Parathyroid adenoma (tissue), 2 donors: ENCODE results near the gene KIF26B.

Experiments
- H2AFZ ChIP-seq: fragments of 300-600 bp; sonication (generic); one replicate; pipeline ENCODE4 v1.7.0; 2017; ENCODE audit warnings: antibody characterized with exemption, mild to moderate bottlenecking
- H3K27ac ChIP-seq: fragments of 300-600 bp; sonication (generic); one replicate; pipeline ENCODE4 v1.7.0; 2017
- H3K27me3 ChIP-seq: fragments of 300-600 bp; sonication (generic); one replicate; pipeline ENCODE4 v1.7.0; 2017; ENCODE audit warnings: low read length; ENCODE audit not compliant: control insufficient read depth, insufficient read depth
- H3K36me3 ChIP-seq: fragments of 300-600 bp; sonication (generic); one replicate; pipeline ENCODE4 v1.7.0; 2017; ENCODE audit warnings: low read length; ENCODE audit not compliant: control insufficient read depth, insufficient read depth
- H3K4me1 ChIP-seq: fragments of 300-600 bp; sonication (generic); one replicate; pipeline ENCODE4 v1.7.0; 2017; ENCODE audit warnings: control low read depth
- H3K4me2 ChIP-seq: fragments of 300-600 bp; sonication (generic); one replicate; pipeline ENCODE4 v1.7.0; 2017; ENCODE audit warnings: low read length
- H3K4me3 ChIP-seq: fragments of 300-600 bp; sonication (generic); one replicate; pipeline ENCODE4 v1.7.0; 2017; ENCODE audit warnings: low read depth, low read length
- H3K79me2 ChIP-seq: fragments of 300-600 bp; sonication (generic); one replicate; pipeline ENCODE4 v1.7.0; 2017; ENCODE audit warnings: control low read depth
- H3K9ac ChIP-seq: fragments of 300-600 bp; sonication (generic); one replicate; pipeline ENCODE4 v1.7.0; 2017; ENCODE audit warnings: mild to moderate bottlenecking
- H3K9me3 ChIP-seq: fragments of 300-600 bp; sonication (generic); one replicate; pipeline ENCODE4 v1.7.0; 2017; ENCODE audit warnings: low read length; ENCODE audit not compliant: control insufficient read depth
- CTCF ChIP-seq: fragments of 300-600 bp; sonication (generic); IDR thresholded peaks from one replicate; pipeline ENCODE4 v1.7.0; 2017; ENCODE audit warnings: antibody characterized with exemption, mild to moderate bottlenecking
- donor health status: primary hyperparathyroidism.

The KIF26B gene

GRCh38 chr1:245700631-245701030 lies 545.8 kb downstream of the KIF26B start:
- Histone ChIP-seq H3K9me3 (no peaks in the 10 kb centered on the region), H3K79me2 (no peaks in the 10 kb centered on the region), H2AFZ (no peak overlapping the region), H3K27ac (no peak overlapping the region), H3K36me3 (no peaks in the 10 kb centered on the region), H3K4me1 (no peaks in the 10 kb centered on the region), H3K27me3 (no peaks in the 10 kb centered on the region), H3K4me3 (no peak overlapping the region), H3K4me2 (no peak overlapping the region), H3K9ac (no peak overlapping the region)
- TF ChIP-seq CTCF: no peak

GRCh38 chr1:245701631-245702030 lies 546.8 kb downstream of the KIF26B start:
- H3K4me2 ChIP-seq: no peak overlapping the region
- no peak overlapping the region for H3K4me3 ChIP-seq
- no peaks in the 10 kb centered on the region for H3K36me3 ChIP-seq
- H3K4me1 ChIP-seq: no peaks in the 10 kb centered on the region
- H3K27me3 ChIP-seq: no peaks in the 10 kb centered on the region
- H3K9me3 ChIP-seq: no peaks in the 10 kb centered on the region
- no peaks in the 10 kb centered on the region for H3K79me2 ChIP-seq
- H3K9ac ChIP-seq: no peak overlapping the region
- no peak for TF ChIP-seq CTCF
- H2AFZ ChIP-seq: no peak overlapping the region
- no peak overlapping the region for H3K27ac ChIP-seq

GRCh38 chr1:245702346-245702745 lies 547.6 kb downstream of the KIF26B start:
- no peak for TF ChIP-seq CTCF
- Histone ChIP-seq H3K4me1 (no peaks in the 10 kb centered on the region), H2AFZ (no peak overlapping the region), H3K9ac (no peak overlapping the region), H3K9me3 (no peaks in the 10 kb centered on the region), H3K4me2 (no peak overlapping the region), H3K27ac (no peak overlapping the region), H3K36me3 (no peaks in the 10 kb centered on the region), H3K79me2 (no peaks in the 10 kb centered on the region), H3K4me3 (no peak overlapping the region), H3K27me3 (no peaks in the 10 kb centered on the region)

GRCh38 chr1:245704341-245704740 lies 549.6 kb downstream of the KIF26B start:
- no peak overlapping the region for H3K9ac ChIP-seq
- H3K4me3 ChIP-seq: no peak overlapping the region
- TF ChIP-seq CTCF: no peak
- no peak overlapping the region for H3K27ac ChIP-seq
- no peaks in the 10 kb centered on the region for H3K4me1 ChIP-seq
- H2AFZ ChIP-seq: no peak overlapping the region
- no peak overlapping the region for H3K4me2 ChIP-seq
- no peaks in the 10 kb centered on the region for H3K36me3 ChIP-seq
- no peaks in the 10 kb centered on the region for H3K9me3 ChIP-seq
- no peaks in the 10 kb centered on the region for H3K27me3 ChIP-seq
- no peaks in the 10 kb centered on the region for H3K79me2 ChIP-seq

GRCh38 chr1:245704765-245705164 lies 550.0 kb downstream of the KIF26B start:
- H3K9me3 ChIP-seq: no peaks in the 10 kb centered on the region
- no peak overlapping the region for H2AFZ ChIP-seq
- H3K4me1 ChIP-seq: no peaks in the 10 kb centered on the region
- no peak for TF ChIP-seq CTCF
- H3K27me3 ChIP-seq: no peaks in the 10 kb centered on the region
- H3K27ac ChIP-seq: no peak overlapping the region
- no peaks in the 10 kb centered on the region for H3K79me2 ChIP-seq
- no peak overlapping the region for H3K4me3 ChIP-seq
- H3K9ac ChIP-seq: no peak overlapping the region
- no peak overlapping the region for H3K4me2 ChIP-seq
- no peaks in the 10 kb centered on the region for H3K36me3 ChIP-seq
